Osteocyte (in vitro differentiated cells): ENCODE measurements around the gene PALD1. TPM values are rescaled to one million over a fixed set of nuclear protein-coding genes. Genes with fewer than 3 reads are reported as not detected.

ENCODE experiments used
- DNase-seq: peaks from one replicate; pipeline ENCODE4 v3.0.0; 2021; ENCODE audit warnings: mixed read lengths; ENCODE audit not compliant: unreplicated experiment; ENCODE audit errors: extremely low spot score
- H3K27ac Mint-ChIP-seq: one replicate; pipeline ENCODE4 v1.8.0; 2021; ENCODE audit warnings: mild to moderate bottlenecking, mixed read lengths; ENCODE audit not compliant: unreplicated experiment
- H3K27me3 Mint-ChIP-seq: one replicate; pipeline ENCODE4 v1.8.0; 2021; ENCODE audit warnings: mixed read lengths; ENCODE audit not compliant: unreplicated experiment
- H3K36me3 Mint-ChIP-seq: one replicate; pipeline ENCODE4 v1.8.0; 2021; ENCODE audit warnings: mixed read lengths; ENCODE audit not compliant: unreplicated experiment
- H3K4me1 Mint-ChIP-seq: one replicate; pipeline ENCODE4 v1.8.0; 2021; ENCODE audit warnings: mixed read lengths; ENCODE audit not compliant: unreplicated experiment
- H3K4me3 Mint-ChIP-seq: one replicate; pipeline ENCODE4 v1.8.0; 2021; ENCODE audit warnings: mild to moderate bottlenecking, moderate library complexity, mixed read lengths; ENCODE audit not compliant: unreplicated experiment
- H3K9me3 Mint-ChIP-seq: one replicate; pipeline ENCODE4 v1.8.0; 2021; ENCODE audit warnings: mixed read lengths; ENCODE audit not compliant: unreplicated experiment
- CTCF ChIP-seq: fragments of 200-600 bp; sonication (generic); IDR thresholded peaks from 2 replicates; pipeline ENCODE4 v1.5.0; 2021; ENCODE audit warnings: antibody characterized with exemption, mild to moderate bottlenecking, moderate library complexity
- total RNA-seq: library from RNA; stranded (reverse); gene quantifications from 2 replicates; pipeline ENCODE4 v1.2.1, GENCODE V29; 2021

The PALD1 gene
- total RNA-seq, 1 donor from 2014 or later, result 3.1 TPM

GRCh38 chr10:70599791-70600190 is 121.2 kb downstream of the PALD1 start:
- DNase-seq, result peak; percentile 73
- H3K27me3 Mint-ChIP-seq, result peaks cover 3% of the 10 kb centered on the region
- H3K4me3 Mint-ChIP-seq, result no peak overlapping the region

GRCh38 chr10:70600512-70601395 is 122.2 kb downstream of the PALD1 start:
- Mint-ChIP-seq H3K9me3 (no peaks in the 10 kb centered on the region), H3K4me3 (no peak overlapping the region), H3K27me3 (no peaks in the 10 kb centered on the region), H3K4me1 (no peaks in the 10 kb centered on the region), H3K27ac (no peak overlapping the region), H3K36me3 (no peaks in the 10 kb centered on the region)
- DNase-seq, result peak; percentile 78
- no peak for TF ChIP-seq CTCF

More at GRCh38 chr10:70599791-70600190, 121.2 kb downstream of the PALD1 start:
- no peak for TF ChIP-seq CTCF
- Mint-ChIP-seq H3K27ac (no peak overlapping the region), H3K4me1 (no peaks in the 10 kb centered on the region), H3K9me3 (no peaks in the 10 kb centered on the region), H3K36me3 (no peaks in the 10 kb centered on the region)

GRCh38 chr10:70601746-70602145 is 123.2 kb downstream of the PALD1 start:
- no peak for TF ChIP-seq CTCF
- no peak for DNase-seq
- no peaks in the 10 kb centered on the region for H3K36me3 Mint-ChIP-seq
- no peak overlapping the region for H3K27ac Mint-ChIP-seq
- H3K9me3 Mint-ChIP-seq, result no peaks in the 10 kb centered on the region
- no peaks in the 10 kb centered on the region for H3K27me3 Mint-ChIP-seq
- H3K4me3 Mint-ChIP-seq, result no peak overlapping the region
- no peaks in the 10 kb centered on the region for H3K4me1 Mint-ChIP-seq

- no peaks in the 10 kb centered on the region for H3K9me3 Mint-ChIP-seq
- H3K27ac Mint-ChIP-seq, result no peak within 1 kb of the TSS
- H3K4me1 Mint-ChIP-seq, result no peaks in the 10 kb centered on the region
- no peaks in the 10 kb centered on the region for H3K36me3 Mint-ChIP-seq
- no peak for DNase-seq
- peaks cover 5% of the 10 kb centered on the region for H3K27me3 Mint-ChIP-seq
- H3K4me3 Mint-ChIP-seq, result no peak within 1 kb of the TSS
- no peak for TF ChIP-seq CTCF
These were observed 124.3 kb downstream of the PALD1 start, which contains the start of gene PRF1 for GRCh38 chr10:70602665-70603448. TSS of gene PRF1 (minus strand) at chr10:70602741. CDS start at chr10:70600902, 1,839 bp downstream.

GRCh38 chr10:70603449-70603801 is 124.9 kb downstream of the PALD1 start:
- Mint-ChIP-seq H3K36me3 (no peaks in the 10 kb centered on the region), H3K4me1 (no peaks in the 10 kb centered on the region), H3K4me3 (no peak overlapping the region), H3K9me3 (no peaks in the 10 kb centered on the region), H3K27me3 (peaks cover 5% of the 10 kb centered on the region), H3K27ac (no peak overlapping the region)
- DNase-seq, result no peak
- no peak for TF ChIP-seq CTCF
